Renal pelvis (tissue), 12 donors: Measurements from ENCODE around the gene TRIM7. TPM values are rescaled to one million over a fixed set of nuclear protein-coding genes. Genes with fewer than 3 reads are reported as not detected.

Experiments
- DNase-seq: peaks from one replicate; pipeline ENCODE4 v3.0.0-alpha.2; 2013
- long read RNA-seq, 16 experiments: transcript quantifications; one replicate each; lab custom pipeline, GENCODE V29; 2026
- polyA plus RNA-seq, 3 donors: library from polyadenylated mRNA; unstranded; fragments of 120-200 nt; gene quantifications; one replicate each; pipeline ENCODE4 v1.2.1, GENCODE V29; 2013; ENCODE audit not compliant: insufficient read length in 3 of 3

The TRIM7 gene
- under 1 TPM; 0.23 to 0.42 (median 0.31) TPM for polyA plus RNA-seq
- long read RNA-seq, donor 1, result 0 reads
- long read RNA-seq, donor 2, result 0 reads
- long read RNA-seq, donor 3, result 0 reads
- long read RNA-seq, donor 4, result 0 reads
- long read RNA-seq, donor 5, result 0 reads
- long read RNA-seq, donor 6, result 0 reads
- long read RNA-seq, donor 7, result 0 reads
- long read RNA-seq, donor 8, result 0 reads
- long read RNA-seq, donor 9, result 0 reads
- long read RNA-seq, donor 10, result 0 reads
- long read RNA-seq, donor 11, result 0 reads
- long read RNA-seq, donor 12, partial matches to known transcripts, result 0 of 5 reads
- long read RNA-seq, donor 12, other reads (novel, unspliced or antisense), result 5 of 5 reads
- long read RNA-seq, donor 13, result 0 reads
- long read RNA-seq, donor 14, partial matches to known transcripts, result 6 of 16 reads
- long read RNA-seq, donor 14, other reads (novel, unspliced or antisense), result 10 of 16 reads
- long read RNA-seq, donor 15, partial matches to known transcripts, result 21 of 133 reads
- long read RNA-seq, donor 15, other reads (novel, unspliced or antisense), result 112 of 133 reads
- long read RNA-seq, donor 16, result 0 reads

DNA sequence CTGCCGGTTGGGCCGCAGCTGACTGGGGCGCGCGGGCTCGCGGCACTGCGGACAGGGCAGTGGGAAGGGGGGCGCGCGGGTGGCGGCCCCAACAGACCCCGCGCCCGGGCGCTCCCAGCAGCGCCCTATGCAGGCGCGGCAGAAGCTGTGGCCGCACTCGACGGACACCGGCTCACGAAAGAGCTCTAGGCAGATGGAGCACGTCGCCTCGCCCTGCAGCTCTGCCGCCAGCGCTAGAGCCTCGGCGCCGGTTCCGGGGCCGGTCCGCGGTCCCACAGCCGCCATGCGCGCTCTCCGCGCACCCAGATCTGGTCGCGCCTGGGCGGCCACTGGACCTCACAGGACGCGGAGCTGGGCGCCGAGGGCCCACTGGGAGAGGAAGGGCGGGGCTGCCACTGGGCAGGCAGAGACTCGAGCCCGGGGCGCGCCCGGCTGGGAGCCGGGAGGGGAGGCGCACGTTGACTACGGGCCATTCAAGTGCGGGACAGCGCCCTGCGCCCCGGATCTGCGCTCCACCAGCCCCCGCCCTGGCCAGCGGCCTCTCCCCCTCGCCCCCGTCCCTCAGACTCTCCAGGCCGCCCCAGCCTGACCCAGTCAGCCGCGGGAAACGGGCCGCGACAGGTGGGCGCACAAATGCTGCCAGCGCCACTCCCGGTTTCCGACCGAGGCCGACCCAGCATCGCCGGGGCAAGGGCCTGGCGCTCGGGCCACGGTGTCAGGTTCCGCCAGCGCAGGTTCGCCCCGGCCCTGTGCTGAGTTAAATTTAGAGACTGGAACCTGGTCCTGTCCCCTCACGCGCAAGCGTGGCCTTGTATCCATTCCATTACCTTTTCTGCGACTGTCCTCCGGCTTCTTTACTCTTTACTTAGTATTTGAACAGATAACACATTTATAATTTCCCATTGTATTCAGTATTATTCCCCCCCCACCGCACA, at the start of gene TRIM7:
TRIM7 (minus strand) TSS at position 371 of the 935 bp plus-strand sequence; CDS start at position 285, 86 bp downstream.
- no peak for DNase-seq

DNA sequence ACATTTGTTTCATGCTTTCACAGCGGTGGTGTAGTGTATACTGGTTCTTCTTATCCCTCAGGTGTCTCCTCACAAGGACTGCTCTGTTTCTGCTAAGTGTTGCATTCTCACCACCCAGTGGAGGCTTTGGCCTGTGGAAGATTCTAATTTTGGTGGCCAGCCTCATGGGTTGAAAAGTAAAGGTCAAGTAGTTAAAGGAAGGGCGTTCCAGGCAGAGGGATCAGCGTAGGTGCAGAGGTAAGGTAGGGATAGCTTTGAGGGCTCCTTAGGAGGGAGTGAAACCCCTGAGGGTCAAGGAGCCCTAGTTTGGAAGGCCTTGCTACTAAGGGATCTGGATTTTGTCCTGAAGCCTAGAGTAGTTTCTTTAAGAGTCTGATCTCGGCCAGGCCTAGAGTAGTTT, 43.3 kb upstream of the TRIM7 start:
- no peak for DNase-seq

DNA sequence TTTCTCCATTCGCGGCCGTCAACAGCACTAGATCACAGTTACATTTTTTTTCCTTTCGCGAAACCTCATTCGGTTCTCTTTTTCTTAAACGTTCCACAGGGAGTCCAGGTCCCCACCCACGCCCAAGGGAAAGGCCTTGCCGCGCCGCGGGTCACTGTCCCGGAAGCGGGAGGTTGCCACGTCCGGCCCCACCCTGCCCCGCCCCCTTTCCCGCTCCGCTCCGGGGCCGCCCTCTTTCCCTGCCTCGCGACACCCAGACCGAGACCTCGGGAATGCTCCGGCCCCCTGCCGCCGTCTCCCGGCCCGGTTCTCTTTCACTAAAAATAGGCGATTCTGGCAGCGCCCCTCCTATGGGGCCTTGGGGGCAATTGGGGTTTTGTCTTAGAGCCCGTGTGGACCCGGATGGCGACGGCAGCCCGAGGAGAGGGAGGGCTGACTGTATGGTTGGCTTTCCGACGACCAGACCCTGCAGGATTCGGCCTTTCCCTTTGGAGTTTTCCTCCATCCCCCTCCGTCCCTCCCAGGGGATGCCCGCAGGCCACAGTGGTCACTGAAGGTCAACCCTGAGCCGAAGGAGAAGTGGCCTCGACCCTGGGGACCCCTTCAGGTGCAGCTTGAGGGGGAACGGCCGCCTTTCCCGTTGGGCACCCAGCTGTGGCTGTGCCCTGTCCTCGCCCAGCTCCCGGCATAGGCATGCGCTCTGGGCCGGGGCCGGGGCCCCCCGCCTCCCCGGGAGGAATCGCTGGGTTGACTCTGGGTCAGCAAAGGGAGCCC, 41.5 kb upstream of the TRIM7 start:
- peak; percentile 87 for DNase-seq

DNA sequence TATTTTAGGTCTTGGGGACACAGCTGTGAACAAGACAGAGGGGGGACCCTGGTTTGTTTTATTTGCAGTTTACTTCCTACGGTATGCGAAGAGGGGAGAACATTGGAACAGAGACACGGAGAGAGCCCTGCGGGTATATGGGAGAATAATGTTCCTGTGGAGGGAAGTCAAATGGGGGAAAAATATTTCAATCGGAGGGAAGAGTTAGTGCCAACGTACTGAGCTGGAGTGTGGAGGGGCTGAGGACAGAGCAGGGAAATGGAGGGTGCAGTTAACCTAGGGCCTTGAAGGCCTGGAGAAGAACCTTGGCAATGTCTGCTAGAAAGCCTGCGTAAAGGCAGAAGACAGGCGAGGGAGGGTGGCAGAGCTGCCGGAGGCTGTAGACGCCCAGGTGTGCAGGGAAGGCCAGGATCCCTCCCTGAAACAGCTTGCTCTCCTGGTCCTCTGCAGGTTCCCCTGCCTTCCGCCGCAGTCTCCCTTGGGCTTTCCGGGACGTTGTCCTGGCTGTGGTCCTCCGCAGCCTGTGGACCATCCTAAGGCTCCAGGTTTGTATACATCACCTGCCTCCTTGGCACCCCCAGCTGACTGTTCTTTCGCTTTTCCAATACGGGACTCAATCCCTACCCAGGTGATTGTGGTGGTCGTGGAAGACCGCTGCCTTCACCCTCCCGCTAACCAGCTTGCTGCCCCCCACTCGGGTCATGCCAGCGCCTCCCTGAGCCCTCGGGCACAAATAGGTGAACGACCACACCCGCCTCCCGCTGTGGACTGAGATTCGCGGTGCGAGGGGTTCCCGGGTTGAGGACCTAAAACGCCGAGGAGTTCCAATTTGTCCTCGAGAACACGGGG, 40.7 kb upstream of the TRIM7 start:
- no peak for DNase-seq

DNA sequence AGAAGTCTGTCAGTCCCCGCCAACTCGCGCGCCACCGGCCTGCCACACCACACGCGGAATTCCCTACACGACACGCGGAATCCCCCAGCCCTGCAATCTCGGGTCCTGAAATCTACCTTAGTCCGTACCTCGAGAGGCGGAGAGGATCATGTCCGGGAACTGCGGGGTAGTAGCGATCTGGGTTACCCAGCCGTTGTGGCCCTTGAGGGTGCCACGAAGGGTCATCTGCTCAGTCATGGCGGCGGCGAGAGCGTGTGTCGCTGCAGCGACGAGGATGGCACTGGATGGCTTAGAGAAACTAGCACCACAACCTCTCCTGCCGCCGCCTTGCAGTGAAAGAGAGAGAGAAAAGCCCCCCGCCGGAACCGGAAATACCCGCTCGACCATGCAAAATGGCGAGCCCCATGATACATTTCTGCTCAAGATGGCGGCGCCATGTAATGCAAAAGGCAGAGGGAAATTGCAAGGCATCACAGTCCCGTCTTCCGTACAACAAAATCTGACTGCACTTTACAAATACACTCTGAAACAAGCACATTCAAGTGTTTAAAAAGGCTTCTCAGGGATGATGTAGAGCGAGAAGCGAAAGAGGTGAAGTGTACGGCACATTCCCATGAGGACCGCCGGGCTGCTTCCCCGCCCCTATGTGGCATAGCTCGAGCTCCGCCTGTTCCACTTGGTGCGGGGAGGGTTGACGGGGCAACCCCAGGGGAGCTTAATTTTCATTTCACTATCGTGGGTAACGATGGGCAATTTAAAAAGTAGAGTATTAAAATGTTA, 38.8 kb upstream of the TRIM7 start, which contains the start of gene RACK1:
RACK1 (minus strand) TSS at position 343 of the 780 bp plus-strand sequence; CDS start at position 237, 106 bp downstream.
- peak; percentile 95 for DNase-seq

DNA sequence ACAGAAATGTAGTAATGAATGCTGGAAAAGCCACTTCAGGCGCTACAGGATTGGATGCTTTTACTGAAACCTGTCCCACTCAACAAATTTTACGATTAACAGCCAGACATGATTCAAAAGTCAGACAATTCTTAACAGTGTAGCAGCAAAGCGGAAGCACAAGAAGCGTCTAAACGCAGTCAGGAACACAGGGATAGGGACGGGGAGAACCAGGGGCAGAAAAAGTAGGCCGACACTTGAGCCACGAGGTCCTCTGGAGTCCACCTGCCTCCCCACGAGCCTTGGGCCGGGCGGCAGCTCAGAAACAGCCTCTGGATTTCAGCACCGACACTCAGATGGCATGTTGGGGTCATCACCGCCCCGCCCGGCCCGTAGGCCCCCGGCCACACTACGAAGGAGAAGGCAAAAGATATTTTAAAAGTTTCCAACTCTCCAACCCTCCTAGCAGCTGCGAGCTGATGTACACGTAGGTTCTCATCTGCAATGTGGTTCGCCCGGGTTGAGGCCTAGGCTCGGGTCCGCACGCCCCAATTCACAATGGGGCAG, 38.1 kb upstream of the TRIM7 start:
- no peak for DNase-seq

DNA sequence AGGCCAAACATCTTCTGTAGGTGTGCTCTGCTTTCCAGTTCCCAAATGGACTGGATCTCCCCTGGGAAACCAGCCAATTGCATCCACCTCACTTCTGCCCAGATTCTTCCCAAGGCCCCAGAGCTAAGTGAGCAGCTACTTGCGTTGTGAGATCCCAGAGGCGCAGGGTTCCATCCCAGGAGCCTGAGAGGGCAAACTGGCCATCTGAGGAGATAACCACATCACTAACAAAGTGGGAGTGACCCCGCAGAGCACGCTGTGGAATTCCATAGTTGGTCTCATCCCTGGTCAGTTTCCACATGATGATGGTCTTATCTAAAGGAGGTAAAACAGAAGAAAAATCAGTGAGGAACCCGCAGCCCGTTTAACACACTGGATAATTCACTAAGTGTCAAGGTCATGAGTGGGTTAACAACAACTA, 37.0 kb upstream of the TRIM7 start:
- no peak for DNase-seq

DNA sequence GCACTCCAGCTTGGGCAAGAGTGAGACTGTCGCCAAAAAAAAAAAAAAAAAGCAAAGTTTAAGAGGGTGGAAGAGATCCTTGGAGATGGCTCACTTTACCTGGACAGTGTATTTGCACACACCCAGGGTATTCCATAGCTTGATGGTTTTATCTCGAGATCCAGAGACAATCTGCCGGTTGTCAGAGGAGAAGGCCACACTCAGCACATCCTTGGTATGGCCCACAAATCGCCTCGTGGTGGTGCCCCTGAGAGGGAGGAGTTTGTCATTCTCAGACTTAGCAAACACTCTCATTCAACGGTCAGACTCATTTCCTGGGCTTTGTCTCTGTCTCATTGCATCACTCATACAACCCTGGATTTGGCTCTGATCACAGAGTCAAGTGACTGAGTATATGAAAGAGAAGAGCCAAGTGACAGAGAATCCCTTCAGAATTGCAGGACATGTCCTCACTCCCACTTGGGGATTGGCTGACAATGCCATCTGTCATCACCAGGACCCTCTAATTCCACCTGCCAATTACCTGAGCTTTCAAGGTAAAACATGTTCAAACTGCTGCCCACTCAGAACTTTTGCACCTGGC, 36.5 kb upstream of the TRIM7 start:
- DNase-seq, result no peak

DNA sequence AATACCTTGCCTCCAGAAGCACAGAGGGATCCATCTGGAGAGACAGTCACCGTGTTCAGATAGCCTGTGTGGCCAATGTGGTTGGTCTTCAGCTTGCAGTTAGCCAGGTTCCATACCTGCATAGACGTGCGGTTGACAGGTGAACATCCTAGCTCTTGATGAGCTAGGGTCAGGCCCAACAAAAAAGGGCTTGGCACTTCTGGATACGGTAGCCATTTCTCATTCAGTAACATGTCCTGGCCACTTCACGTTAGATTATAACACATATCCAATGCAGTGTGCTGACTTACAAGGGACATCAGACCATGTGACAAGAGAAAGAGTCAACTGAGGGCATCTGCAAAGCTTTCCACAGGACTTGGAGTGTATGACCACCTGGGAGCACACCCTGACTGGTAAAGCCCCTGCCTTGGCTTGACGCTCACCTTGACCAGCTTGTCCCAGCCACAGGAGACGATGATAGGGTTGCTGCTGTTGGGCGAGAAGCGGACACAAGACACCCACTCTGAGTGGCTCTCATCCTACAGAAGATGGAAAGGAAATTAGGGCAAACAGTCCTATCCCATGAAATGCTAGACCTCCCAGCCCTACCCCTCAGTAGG, 34.2 kb upstream of the TRIM7 start:
- DNase-seq, result no peak

DNA sequence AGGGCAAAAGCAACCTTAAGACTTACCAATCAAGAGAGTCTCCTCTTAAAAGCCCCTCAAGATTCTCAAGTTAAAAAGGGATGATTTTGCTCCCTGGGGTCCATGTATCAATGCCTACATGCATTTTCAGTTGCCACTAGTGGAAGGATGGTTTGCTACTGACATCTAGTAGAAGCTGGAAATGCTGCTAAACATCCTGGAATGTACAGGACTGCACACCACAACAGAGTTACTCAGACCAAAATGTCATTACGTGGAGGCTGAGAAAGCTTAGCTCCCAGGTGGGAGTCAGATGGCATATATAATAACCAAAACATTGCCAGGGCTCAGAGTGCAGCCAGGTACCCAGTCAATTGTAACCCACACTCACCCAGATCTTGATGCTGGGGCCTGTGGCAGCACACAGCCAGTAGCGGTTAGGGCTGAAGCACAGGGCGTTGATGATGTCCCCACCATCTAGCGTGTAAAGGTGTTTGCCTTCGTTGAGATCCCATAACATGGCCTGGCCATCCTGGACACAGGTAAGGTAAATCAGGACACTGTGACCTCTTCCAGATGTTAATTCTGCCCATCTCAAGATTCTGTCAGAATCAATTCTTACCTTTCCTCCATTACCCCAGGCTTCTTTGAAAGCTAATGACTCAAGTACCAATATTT, 32.9 kb upstream of the TRIM7 start:
- no peak for DNase-seq

DNA sequence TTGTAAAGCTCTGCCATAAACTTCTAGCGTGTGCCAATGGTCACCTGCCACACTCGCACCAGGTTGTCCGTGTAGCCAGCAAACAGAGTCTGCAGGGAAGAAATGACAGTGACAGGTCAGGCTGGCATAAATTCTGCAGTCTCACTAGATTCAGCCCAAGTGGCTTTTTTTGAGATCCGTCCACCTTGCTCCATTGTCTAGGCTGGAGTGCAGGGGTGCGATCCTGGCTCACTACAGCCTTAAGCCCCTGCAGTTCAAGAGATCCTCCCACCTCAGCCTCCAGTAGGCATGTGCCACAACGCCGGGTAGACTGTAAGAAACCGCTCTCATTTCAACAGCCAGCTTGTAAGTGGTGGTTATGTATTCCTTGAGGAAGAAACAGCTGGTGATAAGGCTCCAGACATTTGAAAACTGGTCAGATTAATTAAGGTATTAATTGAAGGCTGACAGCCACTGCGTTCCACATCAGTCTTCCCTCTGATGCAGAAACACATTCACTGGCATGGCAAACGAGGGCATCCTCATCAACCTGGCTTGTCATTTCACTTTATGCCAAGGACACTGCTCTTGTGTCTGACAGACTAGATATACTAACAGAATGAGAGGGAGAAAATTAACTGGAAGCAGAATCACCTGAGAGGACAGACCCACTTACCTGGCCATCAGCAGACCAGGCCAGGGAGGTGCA, 32.1 kb upstream of the TRIM7 start:
- no peak for DNase-seq

DNA sequence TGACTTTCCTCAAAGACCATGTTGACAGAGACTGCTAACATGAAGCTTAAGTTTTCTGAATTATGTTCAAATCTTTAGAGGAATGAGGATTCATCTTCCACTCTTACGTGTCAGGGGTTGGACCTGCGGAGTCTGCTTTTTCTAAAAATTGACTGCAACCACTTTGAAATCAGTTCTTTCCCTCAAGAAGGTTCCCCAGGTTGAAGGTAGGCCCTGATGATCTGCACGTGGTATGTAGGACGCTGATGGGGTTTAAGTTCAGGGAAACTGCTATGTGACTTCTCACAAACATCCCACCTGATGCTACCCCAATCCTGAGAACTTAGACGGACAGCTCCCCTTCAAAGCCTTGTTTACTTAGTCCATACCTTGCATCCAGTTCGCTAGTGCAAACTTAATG, 31.5 kb upstream of the TRIM7 start:
- DNase-seq, result no peak

DNA sequence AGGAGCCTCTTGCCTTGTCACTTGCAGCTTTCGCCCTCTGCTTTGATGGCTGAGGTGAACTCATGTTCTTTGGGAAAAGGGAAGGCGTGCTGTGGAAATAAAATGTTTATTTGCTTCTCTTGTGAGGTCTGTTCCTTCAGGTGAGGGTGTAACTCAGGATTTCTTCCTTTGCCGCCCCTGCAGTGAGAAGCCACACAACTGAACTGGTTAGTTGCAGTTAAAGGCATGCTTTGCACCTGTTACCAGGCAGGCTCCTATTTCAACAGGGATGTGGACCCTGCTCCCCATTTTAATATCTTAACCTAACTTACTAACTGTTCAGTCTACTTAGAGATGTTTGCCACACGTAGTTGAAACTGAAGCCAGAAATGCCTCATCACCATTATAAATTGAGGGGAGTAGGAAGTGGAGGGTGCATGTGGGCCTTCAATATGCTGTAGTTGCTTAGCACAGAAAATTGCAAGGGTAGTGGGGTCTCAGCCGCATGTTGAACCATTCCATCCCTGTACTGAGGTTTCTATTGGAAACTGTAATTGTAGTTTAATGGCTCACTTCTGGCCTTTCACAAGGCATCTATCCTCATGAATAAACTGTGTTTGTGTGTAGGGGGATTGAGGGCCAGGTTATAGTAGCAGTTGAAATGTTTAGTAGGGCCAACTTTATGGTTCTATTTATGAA, 30.8 kb upstream of the TRIM7 start:
- DNase-seq, result no peak

DNA sequence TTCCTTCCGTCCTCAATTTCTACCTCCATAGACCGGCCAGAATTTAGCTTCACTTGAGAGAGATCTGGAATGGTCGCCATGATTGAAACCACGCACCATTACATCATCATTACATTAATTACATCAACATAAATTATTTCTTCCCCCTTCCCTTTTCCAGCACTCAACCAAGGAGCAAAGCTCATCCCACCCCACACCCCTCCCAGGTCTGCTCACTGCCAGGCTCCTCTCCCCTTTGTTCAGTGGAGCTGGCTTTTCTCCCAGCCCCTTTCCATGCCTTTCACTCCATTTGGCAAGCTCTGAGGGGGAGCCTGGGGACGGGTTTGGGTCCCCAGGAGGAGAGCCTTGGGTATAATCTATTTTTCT, 30.3 kb upstream of the TRIM7 start:
- DNase-seq, result no peak

DNA sequence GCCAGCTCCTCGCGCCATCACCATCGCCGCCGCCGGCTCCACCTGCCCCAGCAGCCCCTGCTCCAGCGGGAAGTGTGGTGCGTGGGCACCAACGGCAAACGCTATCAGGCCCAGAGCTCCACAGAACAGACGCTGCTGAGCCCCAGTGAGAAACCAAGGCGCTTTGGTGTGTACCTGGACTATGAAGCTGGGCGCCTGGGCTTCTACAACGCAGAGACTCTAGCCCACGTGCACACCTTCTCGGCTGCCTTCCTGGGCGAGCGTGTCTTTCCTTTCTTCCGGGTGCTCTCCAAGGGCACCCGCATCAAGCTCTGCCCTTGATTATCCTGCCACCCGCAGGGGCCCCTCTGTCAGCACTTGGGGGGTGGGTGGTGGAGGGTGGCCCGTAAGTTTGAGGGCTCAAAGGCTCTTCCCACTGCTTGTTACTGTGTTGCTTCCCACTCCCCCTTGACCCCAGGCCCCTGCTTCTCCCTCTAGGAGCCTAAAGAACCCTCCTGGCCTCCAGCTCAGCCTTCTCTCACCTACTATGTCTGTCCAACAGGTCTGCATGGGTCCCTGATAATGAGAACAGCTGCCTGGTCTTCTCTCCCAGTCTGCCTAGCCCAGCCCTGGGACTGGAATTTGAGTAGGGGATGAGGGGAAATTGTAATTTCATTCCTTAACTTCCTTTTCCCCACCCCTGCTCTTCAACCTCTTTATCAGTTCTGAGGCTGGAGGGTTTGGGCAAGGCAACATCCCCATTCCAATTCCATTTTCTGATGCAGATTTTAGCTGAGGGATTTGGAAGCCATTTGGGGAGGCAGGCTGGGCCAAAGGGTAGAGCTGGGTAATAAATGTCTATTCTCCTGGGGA, 29.7 kb upstream of the TRIM7 start:
- no peak for DNase-seq
